Liver (tissue), 3 donors: ENCODE data around the gene KRTAP5-3.

Experiments used
- EGR1 ChIP-seq, 2 donors: IDR thresholded peaks; 2 replicates each; pipeline ENCODE4 v1.6.1; 2016 to 2018; ENCODE audit warnings: antibody characterized with exemption in 2 of 2, low read depth in 2 of 2
- SP1 ChIP-seq: IDR thresholded peaks from 2 replicates; pipeline ENCODE4 v1.6.1; 2018; ENCODE audit warnings: antibody characterized with exemption, mild to moderate bottlenecking
- TF ChIP-seq, protein P1 (sequence below): IDR thresholded peaks from 2 replicates; pipeline ENCODE4 v1.6.1; 2016; ENCODE audit warnings: antibody characterized with exemption, mild to moderate bottlenecking
- TF ChIP-seq, protein P2 (sequence below): fragments of 150-350 bp; IDR thresholded peaks from 2 replicates; pipeline ENCODE4 v1.5.1; 2017; ENCODE audit warnings: improper control_type of control experiment, low read depth, low read length; ENCODE audit not compliant: missing input control
- donor health status: healthy.
- donor health status: healthy.

DNA sequence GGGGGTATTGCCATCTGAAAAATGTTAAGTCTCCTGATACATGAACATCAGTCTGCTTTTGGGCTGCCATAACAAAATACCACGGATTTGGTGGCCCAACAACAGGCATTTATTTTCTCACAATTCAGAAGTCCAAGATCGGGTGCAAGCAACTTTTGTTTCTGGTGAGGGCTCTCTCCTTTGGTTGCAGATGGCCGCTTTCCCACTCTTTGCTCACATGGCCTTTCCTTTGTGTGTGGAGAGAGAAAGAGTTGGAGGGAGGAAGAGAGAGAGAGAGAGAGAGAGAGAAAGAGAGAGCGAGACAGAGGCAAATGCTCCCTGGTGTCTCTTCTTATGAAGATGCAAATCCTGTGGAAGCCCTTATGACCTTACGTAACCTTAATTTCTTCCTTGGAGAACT is 7.6 kb downstream of the KRTAP5-3 start:
- TF ChIP-seq, protein P1, sequence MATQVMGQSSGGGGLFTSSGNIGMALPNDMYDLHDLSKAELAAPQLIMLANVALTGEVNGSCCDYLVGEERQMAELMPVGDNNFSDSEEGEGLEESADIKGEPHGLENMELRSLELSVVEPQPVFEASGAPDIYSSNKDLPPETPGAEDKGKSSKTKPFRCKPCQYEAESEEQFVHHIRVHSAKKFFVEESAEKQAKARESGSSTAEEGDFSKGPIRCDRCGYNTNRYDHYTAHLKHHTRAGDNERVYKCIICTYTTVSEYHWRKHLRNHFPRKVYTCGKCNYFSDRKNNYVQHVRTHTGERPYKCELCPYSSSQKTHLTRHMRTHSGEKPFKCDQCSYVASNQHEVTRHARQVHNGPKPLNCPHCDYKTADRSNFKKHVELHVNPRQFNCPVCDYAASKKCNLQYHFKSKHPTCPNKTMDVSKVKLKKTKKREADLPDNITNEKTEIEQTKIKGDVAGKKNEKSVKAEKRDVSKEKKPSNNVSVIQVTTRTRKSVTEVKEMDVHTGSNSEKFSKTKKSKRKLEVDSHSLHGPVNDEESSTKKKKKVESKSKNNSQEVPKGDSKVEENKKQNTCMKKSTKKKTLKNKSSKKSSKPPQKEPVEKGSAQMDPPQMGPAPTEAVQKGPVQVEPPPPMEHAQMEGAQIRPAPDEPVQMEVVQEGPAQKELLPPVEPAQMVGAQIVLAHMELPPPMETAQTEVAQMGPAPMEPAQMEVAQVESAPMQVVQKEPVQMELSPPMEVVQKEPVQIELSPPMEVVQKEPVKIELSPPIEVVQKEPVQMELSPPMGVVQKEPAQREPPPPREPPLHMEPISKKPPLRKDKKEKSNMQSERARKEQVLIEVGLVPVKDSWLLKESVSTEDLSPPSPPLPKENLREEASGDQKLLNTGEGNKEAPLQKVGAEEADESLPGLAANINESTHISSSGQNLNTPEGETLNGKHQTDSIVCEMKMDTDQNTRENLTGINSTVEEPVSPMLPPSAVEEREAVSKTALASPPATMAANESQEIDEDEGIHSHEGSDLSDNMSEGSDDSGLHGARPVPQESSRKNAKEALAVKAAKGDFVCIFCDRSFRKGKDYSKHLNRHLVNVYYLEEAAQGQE = no peak
- TF ChIP-seq SP1 = no peak
- no peak for TF ChIP-seq EGR1 (IDR thresholded peaks at IDR 0.05; ENCODE audit: low read depth in 2 of 2)
- TF ChIP-seq, protein P2, sequence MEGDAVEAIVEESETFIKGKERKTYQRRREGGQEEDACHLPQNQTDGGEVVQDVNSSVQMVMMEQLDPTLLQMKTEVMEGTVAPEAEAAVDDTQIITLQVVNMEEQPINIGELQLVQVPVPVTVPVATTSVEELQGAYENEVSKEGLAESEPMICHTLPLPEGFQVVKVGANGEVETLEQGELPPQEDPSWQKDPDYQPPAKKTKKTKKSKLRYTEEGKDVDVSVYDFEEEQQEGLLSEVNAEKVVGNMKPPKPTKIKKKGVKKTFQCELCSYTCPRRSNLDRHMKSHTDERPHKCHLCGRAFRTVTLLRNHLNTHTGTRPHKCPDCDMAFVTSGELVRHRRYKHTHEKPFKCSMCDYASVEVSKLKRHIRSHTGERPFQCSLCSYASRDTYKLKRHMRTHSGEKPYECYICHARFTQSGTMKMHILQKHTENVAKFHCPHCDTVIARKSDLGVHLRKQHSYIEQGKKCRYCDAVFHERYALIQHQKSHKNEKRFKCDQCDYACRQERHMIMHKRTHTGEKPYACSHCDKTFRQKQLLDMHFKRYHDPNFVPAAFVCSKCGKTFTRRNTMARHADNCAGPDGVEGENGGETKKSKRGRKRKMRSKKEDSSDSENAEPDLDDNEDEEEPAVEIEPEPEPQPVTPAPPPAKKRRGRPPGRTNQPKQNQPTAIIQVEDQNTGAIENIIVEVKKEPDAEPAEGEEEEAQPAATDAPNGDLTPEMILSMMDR = no peak
